HG02973 (cell line): Measurements from ENCODE around the gene APPBP2.
"Not testable (repeated sequence)": the region's sequence is repeated elsewhere in the genome, so short reads cannot be mapped to it uniquely, and the experiment has no call there.

Source experiments
- ATAC-seq: cut with Tn5 transposase; IDR thresholded peaks from one replicate; pipeline ENCODE4 v1.9.1; 2021; ENCODE audit warnings: moderate library complexity; ENCODE audit not compliant: unreplicated experiment

The APPBP2 gene

GRCh38 chr17:60534613-60535157 lies 8.6 kb upstream of the APPBP2 start:
- no peak for ATAC-seq

GRCh38 chr17:60534010-60534555 lies 8.0 kb upstream of the APPBP2 start:
- no peak for ATAC-seq

- no peak for ATAC-seq
These were observed 3.8 kb upstream of the APPBP2 start for GRCh38 chr17:60529806-60530205.

GRCh38 chr17:60528828-60529227 lies 2.8 kb upstream of the APPBP2 start:
- ATAC-seq = no peak

GRCh38 chr17:60527701-60528100 lies 1.7 kb upstream of the APPBP2 start:
- no peak for ATAC-seq

- no peak for ATAC-seq
These were observed 684 bp upstream of the APPBP2 start for GRCh38 chr17:60526726-60527125.

GRCh38 chr17:60525328-60525684 lies 736 bp downstream of the APPBP2 start:
- no peak for ATAC-seq

- no peak for ATAC-seq
These were observed 1.3 kb downstream of the APPBP2 start for GRCh38 chr17:60524463-60525327.

GRCh38 chr17:60523822-60524221 lies 2.2 kb downstream of the APPBP2 start:
- ATAC-seq = no peak

- ATAC-seq = no peak
These were observed 3.0 kb downstream of the APPBP2 start for GRCh38 chr17:60522889-60523626.

GRCh38 chr17:60519795-60520194 lies 6.2 kb downstream of the APPBP2 start:
- no peak for ATAC-seq

- ATAC-seq = not testable (repeated sequence)
These were observed 10.4 kb downstream of the APPBP2 start for GRCh38 chr17:60515683-60516082.

- ATAC-seq = not testable (repeated sequence)
These were observed 10.8 kb downstream of the APPBP2 start for GRCh38 chr17:60515199-60515598.

GRCh38 chr17:60514500-60514899 lies 11.5 kb downstream of the APPBP2 start:
- ATAC-seq = no peak

- no peak for ATAC-seq
These were observed 12.0 kb downstream of the APPBP2 start for GRCh38 chr17:60514053-60514452.

- ATAC-seq = no peak
These were observed 13.0 kb downstream of the APPBP2 start for GRCh38 chr17:60513014-60513413.

GRCh38 chr17:60510723-60511122 lies 15.3 kb downstream of the APPBP2 start:
- no peak for ATAC-seq

GRCh38 chr17:60510031-60510430 lies 16.0 kb downstream of the APPBP2 start:
- no peak for ATAC-seq

GRCh38 chr17:60508384-60508980 lies 17.6 kb downstream of the APPBP2 start:
- ATAC-seq = no peak

GRCh38 chr17:60506312-60506711 lies 19.7 kb downstream of the APPBP2 start:
- no peak for ATAC-seq

- ATAC-seq = no peak
These were observed 23.9 kb downstream of the APPBP2 start for GRCh38 chr17:60502145-60502544.
